ENCODE data around the gene SLC40A1. TPM values are rescaled to one million over a fixed set of nuclear protein-coding genes. Genes with fewer than 3 reads are reported as not detected.

The SLC40A1 gene
- total RNA-seq, 1 donor from 2014 or later = 26.3 TPM

DNA sequence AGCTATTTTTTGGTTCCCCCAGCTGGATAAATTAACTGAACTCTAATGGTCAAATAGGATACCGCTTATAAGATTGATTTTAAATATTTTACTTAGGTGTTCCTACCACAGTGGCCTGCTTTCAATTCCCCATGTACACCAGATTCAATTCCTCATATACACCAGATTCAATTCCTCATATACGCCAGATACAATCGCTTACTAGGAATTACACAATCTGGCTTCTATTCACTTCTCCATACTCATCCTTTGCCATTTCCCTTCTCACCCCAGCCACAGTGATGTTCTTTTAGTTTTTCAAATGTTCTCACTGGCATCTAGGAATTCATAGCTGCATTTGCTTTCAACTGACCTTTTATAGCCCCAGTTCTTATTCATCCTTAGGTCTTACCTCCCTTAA, 66.5 kb downstream of the SLC40A1 start:
- DNase-seq (ENCODE audit: low read depth) = no peak

DNA sequence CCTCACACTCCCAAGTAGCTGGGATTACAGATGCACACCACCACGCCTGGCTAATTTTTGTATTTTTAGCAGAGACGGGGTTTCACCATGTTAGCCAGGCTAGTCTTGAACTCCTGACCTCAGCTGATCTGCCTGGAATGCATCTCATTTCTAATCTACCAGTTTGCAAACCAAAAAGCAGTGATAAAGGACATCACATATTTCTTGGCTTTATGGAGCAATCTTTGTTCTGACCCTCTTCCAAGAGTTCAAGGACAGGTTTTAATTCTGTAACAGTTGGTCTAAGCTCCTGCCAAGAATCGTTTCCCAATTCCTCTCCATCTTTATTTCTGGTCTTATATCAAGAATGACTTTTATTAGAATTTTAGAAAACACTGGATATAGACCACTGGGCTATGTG, 67.7 kb downstream of the SLC40A1 start:
- DNase-seq (ENCODE audit: low read depth) = no peak

DNA sequence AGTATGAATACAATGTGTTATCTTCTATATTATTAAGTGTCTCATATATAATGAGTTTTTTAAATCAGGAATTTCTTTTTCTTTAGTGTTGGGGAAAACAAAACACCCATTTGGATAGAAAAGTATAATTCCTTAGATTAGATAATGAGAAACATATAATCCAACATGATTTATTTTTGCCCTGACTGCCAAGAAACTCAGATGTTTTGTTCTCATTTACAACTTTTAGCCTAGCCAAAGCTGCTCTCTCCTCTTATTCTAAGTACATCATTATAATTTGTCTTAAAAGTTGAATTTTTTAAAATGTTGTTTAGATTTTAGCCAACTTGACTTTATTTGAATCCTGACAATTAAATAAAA, 68.6 kb downstream of the SLC40A1 start:
- no peak for DNase-seq (ENCODE audit: low read depth)

DNA sequence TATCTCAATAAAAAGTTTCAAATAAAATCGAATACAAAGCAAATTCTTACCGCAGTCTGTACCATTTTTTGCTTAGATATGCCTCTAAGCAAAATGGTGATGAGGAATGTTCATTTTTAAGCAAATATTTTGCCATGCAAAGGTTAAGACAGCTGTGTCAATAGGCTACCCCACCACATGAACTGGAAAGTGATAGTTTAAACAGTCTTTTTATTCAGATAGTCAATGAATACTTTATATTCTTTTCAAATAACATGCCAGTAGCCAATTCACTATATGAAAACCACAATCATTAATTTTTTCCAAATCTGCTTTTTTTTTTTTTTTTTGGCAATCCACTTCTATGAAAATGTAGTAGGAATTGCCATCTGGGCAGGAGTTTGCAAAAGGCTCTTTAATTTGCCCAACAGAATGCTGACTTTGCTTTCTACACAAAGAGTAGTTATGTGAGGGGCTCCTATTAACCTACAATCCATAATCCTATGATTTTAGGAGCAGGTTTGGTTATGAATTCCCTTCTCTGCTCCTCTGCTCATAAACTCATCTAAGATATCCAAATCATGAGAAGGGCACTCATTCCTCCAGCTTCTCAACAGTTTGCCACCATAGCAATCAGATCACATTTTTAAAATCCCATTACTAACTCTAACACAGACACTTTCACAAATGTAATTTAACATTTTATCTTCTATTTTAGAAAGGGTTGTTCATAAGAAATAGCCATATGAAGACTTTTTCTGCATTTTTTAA, 69.2 kb downstream of the SLC40A1 start:
- DNase-seq (ENCODE audit: low read depth) = no peak

Other genes starting within 250 kb of the SLC40A1 start
- 42.0 and 49.7 TPM in 2 replicates for gene WDR75, start 139.3 kb downstream of the SLC40A1 start, total RNA-seq
- gene ASNSD1, start 80.7 kb upstream of the SLC40A1 start, total RNA-seq = 64.9 and 65.6 TPM in 2 replicates
- 7.1 and 7.6 TPM in 2 replicates for gene ANKAR, start 93.9 kb upstream of the SLC40A1 start, total RNA-seq
- 7.3 and 8.0 TPM in 2 replicates for gene OSGEPL1, start 182.0 kb upstream of the SLC40A1 start, total RNA-seq
- gene ORMDL1, start 203.6 kb upstream of the SLC40A1 start, total RNA-seq = 50.7 and 70.4 TPM in 2 replicates
- gene PMS1, start 203.7 kb upstream of the SLC40A1 start, total RNA-seq = 23.6 and 28.4 TPM in 2 replicates

Data from renal cortical epithelial cell (primary cell).